ENCODE data around the gene PRDX5. TPM values are rescaled to one million over a fixed set of nuclear protein-coding genes. Genes with fewer than 3 reads are reported as not detected.

Gene PRDX5
- total and polyA plus RNA-seq, 9 of the 15 experiments (the other 6 are each of a cell fraction or from before 2014, with no cell fraction given), result 40.8 to 327 (median 204) TPM

GRCh38 chr11:64316672-64317324, 1.1 kb upstream of the PRDX5 start (continued):
- TF ChIP-seq MAX (CRISPR knock-in tag; IDR thresholded peaks at IDR 0.05), result peak; percentile 45; the same call in 1 of the 2 replicates
- no peak for TF ChIP-seq GTF2B (IDR thresholded peaks at IDR 0.05; ENCODE audit: extremely low read depth, insufficient read length)
- peak; percentile 72 for TF ChIP-seq POLR2AphosphoS2 (IDR thresholded peaks at IDR 0.05; ENCODE audit: low read length)
- no peak for TF ChIP-seq ZNF740 (CRISPR knock-in tag; IDR thresholded peaks at IDR 0.05)
- no peak for TF ChIP-seq ZNF740 (tag; IDR thresholded peaks at IDR 0.05)
- no peak for TF ChIP-seq TAF1 (IDR thresholded peaks at IDR 0.05; ENCODE audit: control insufficient read depth, extremely low read depth, insufficient read depth, low read length, severe bottlenecking)
- TF ChIP-seq YBX1 (IDR thresholded peaks at IDR 0.05), result no peak
- TF ChIP-seq KDM4B (IDR thresholded peaks at IDR 0.05; ENCODE audit: borderline replicate concordance in 2 of 2, low read depth in 1 of 2), result no peak
- no peak for TF ChIP-seq ZHX1 (conservative IDR thresholded peaks at IDR 0.05; ENCODE audit: low read length)
- no peak for TF ChIP-seq GATAD2B (IDR thresholded peaks at IDR 0.05; ENCODE audit: borderline replicate concordance)
- TF ChIP-seq E4F1 (CRISPR knock-in tag; IDR thresholded peaks at IDR 0.05; ENCODE audit: borderline replicate concordance), result no peak
- TF ChIP-seq DNMT1 (IDR thresholded peaks at IDR 0.05), result peak; percentile 95; the same call in 1 of the 2 replicates
- no peak for TF ChIP-seq ZBTB12 (CRISPR knock-in tag; IDR thresholded peaks at IDR 0.05)
- TF ChIP-seq CTCF (IDR thresholded peaks at IDR 0.05 in 2 of 3, conservative IDR thresholded peaks at IDR 0.05 in 1 of 3; ENCODE audit: insufficient read depth in 2 of 3, low read depth in 1 of 3, low read length in 3 of 3), result peak; percentile 29 to 48 (median 38); a peak in 4 of 6 replicates
- TF ChIP-seq SRSF1 (IDR thresholded peaks at IDR 0.05; ENCODE audit: low read depth, low read length), result no peak
- TF ChIP-seq KAT7 (CRISPR knock-in tag; IDR thresholded peaks at IDR 0.05; ENCODE audit: borderline replicate concordance), result peak; percentile 89; the same call in 1 of the 2 replicates
